ENCODE data around the gene RHOF.

GRCh38 chr12:121766290-121767039 is 27.0 kb downstream of the RHOF start:
- TF ChIP-seq CTCF (IDR thresholded peaks at IDR 0.05) (no peak), POLR2A (IDR thresholded peaks at IDR 0.05) (no peak), EP300 (IDR thresholded peaks at IDR 0.05) (no peak)
